A549 (cell line): Measurements from ENCODE around the gene DOLPP1.

Experiments
- CBX8 ChIP-seq: fragments of 200-600 bp; sonication (generic); IDR thresholded peaks from 2 replicates; pipeline ENCODE4 v1.6.1; 2016
- POLR2AphosphoS2 ChIP-seq: conservative IDR thresholded peaks from 2 replicates; pipeline ENCODE4 v1.6.1; 2012; ENCODE audit warnings: low read length, improper control_type of control experiment, inconsistent platforms
- RAD21 ChIP-seq, 2 experiments: fragments of >200 bp in 1 of 2; sonication (Bioruptor Twin) in 1 of 2; formaldehyde crosslinking in 1 of 2; IDR thresholded peaks in 1 of 2; conservative IDR thresholded peaks in 1 of 2; 2 replicates in 1 of 2; 3 replicates in 1 of 2; pipeline ENCODE4 v1.6.1; 2012 to 2018; ENCODE audit warnings: inconsistent platforms in 1 of 2
- RFX5 ChIP-seq: fragments of 450-650 bp; IDR thresholded peaks from 2 replicates; pipeline ENCODE4 v1.7.1; 2014; ENCODE audit warnings: antibody characterized with exemption, mild to moderate bottlenecking, moderate library complexity
- TF ChIP-seq, protein P1 (sequence below): fragments of 150-350 bp; IDR thresholded peaks from 2 replicates; pipeline ENCODE4 v1.6.1; 2014; ENCODE audit warnings: low read depth, mild to moderate bottlenecking, low read length
- TF ChIP-seq, protein P2 (sequence below): fragments of >200 bp; sonication (Bioruptor Twin); formaldehyde crosslinking; IDR thresholded peaks from 3 replicates; pipeline ENCODE4 v1.5.1; 2016
- TF ChIP-seq, protein P3 (sequence below): fragments of 450-650 bp; IDR thresholded peaks from 2 replicates; pipeline ENCODE4 v1.6.1; 2014; ENCODE audit warnings: antibody characterized with exemption

DNA sequence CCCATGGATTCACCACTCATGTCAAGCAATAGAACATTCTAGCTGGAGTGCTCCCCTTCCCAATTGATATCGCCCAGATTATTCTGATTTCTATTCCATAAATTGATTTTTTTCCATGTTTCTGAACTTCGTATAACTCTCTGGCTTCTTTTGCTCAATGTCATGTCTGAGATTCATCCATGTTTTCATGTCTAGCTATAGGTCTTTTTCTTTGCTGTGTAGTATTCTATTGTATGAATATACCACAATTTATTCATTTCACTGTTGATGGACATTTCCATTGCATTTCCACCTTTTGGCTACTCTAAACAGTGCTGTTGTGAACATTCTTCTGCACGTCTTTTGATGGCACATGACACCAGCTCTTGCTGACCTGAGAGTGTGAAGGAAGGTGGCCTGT, 49.9 kb downstream of the DOLPP1 start:
- TF ChIP-seq, protein P1, sequence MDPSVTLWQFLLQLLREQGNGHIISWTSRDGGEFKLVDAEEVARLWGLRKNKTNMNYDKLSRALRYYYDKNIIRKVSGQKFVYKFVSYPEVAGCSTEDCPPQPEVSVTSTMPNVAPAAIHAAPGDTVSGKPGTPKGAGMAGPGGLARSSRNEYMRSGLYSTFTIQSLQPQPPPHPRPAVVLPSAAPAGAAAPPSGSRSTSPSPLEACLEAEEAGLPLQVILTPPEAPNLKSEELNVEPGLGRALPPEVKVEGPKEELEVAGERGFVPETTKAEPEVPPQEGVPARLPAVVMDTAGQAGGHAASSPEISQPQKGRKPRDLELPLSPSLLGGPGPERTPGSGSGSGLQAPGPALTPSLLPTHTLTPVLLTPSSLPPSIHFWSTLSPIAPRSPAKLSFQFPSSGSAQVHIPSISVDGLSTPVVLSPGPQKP = no peak
- TF ChIP-seq, protein P2, sequence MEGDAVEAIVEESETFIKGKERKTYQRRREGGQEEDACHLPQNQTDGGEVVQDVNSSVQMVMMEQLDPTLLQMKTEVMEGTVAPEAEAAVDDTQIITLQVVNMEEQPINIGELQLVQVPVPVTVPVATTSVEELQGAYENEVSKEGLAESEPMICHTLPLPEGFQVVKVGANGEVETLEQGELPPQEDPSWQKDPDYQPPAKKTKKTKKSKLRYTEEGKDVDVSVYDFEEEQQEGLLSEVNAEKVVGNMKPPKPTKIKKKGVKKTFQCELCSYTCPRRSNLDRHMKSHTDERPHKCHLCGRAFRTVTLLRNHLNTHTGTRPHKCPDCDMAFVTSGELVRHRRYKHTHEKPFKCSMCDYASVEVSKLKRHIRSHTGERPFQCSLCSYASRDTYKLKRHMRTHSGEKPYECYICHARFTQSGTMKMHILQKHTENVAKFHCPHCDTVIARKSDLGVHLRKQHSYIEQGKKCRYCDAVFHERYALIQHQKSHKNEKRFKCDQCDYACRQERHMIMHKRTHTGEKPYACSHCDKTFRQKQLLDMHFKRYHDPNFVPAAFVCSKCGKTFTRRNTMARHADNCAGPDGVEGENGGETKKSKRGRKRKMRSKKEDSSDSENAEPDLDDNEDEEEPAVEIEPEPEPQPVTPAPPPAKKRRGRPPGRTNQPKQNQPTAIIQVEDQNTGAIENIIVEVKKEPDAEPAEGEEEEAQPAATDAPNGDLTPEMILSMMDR = no peak
- TF ChIP-seq, protein P3, sequence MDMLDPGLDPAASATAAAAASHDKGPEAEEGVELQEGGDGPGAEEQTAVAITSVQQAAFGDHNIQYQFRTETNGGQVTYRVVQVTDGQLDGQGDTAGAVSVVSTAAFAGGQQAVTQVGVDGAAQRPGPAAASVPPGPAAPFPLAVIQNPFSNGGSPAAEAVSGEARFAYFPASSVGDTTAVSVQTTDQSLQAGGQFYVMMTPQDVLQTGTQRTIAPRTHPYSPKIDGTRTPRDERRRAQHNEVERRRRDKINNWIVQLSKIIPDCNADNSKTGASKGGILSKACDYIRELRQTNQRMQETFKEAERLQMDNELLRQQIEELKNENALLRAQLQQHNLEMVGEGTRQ = no peak
- TF ChIP-seq CBX8 = no peak
- TF ChIP-seq POLR2AphosphoS2 = no peak
- TF ChIP-seq RFX5 = no peak
- no peak for TF ChIP-seq RAD21 (conservative IDR thresholded peaks at IDR 0.05 in 1 of 2, IDR thresholded peaks at IDR 0.05 in 1 of 2)
